ENCODE measurements around the gene RNF38. TPM values are rescaled to one million over a fixed set of nuclear protein-coding genes. Genes with fewer than 3 reads are reported as not detected.

Gene RNF38
- polyA plus RNA-seq, 3 donors, result 11.3 to 33.2 (median 13.6) TPM

DNA sequence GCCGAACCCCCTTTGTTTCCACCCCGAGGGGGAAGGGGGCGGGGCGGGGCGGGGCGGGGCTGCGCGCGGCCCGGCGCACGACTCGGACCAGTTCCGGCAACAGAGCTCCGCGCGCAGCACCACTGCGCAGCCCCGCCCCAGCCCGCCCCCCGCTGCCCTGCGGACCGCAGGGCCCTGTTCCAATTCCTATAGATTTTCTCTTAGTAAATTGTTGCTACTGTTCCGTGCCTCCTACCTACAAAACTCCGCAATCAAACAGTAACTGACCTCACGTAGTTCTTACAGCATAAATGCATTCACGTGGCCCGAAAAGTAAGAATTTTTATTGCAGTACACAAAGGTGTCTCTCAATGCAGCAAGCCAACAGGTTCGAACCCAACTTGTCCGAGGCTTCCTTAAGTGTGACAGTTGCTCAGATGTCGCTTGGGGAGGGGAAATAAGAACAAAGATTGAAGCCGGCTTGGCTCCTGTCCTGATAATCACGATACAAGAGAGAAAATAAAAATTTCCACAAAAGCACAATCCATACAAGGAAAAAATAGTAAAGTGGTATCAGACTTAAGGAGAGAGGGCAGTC is 1.2 kb upstream of the RNF38 start:
- H3K27me3 Mint-ChIP-seq (ENCODE audit: low read depth in 3 of 3), result no peaks in the 10 kb centered on the region

DNA sequence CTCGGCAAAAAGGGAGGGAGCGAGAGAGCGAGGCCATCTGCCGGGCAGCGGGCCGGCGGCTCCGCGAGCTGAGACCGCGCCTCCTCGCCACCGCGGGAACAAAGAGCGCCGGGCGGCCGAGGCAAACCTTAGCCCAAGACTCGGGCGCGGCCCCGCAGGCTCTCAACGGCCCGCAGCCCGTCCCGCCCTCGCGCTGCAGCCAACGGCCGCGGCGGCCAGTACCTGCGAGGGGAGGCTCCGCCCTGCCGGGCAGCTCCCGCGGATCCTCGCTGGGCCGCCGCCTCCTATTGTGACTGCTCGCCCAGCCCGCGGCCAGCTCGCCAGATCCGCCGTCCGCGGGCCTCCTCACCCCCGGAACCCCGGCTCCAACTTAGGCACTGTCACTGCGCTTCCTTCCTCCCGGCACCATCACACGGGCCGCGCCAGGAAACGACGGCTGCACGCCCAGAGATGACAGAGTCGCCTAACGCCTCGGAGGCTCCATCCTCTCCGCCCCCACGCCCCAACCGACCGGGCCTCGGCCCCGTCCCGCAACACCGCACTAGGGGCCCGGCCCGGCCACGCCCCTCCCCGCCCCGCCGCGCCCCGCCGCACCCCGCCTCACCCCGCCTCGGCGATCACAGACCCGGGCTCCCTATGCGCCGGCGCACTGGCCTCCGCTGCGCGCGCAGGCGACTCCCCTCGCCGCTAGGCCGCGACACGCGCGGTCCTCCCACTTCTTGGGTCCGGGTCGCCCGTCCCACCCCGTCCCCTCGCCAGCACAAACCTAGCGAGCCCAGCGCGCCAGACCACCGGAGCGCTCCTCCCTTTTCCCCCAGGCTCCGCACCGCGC is 479 bp upstream of the RNF38 start:
- H3K9me3 ChIP-seq (replicated peaks in 1 of 2; ENCODE audit: control insufficient read depth in 1 of 2, insufficient read depth in 1 of 2, low read length in 2 of 2), result no peaks in the 10 kb centered on the region
- peak overlapping the region; percentile 88 for H3K9ac ChIP-seq (ENCODE audit: insufficient read depth, low read length, poor library complexity, severe bottlenecking)
- peaks cover 0 to 10% of the 10 kb centered on the region in 2 donors for H3K36me3 ChIP-seq (replicated peaks in 1 of 2; ENCODE audit: control insufficient read depth in 1 of 2, insufficient read depth in 2 of 2, low read length in 2 of 2)
- peaks cover 24 to 25% of the 10 kb centered on the region in 2 donors for H3K4me1 ChIP-seq (ENCODE audit: control insufficient read depth in 1 of 2, insufficient read depth in 2 of 2, low read length in 2 of 2)
- Mint-ChIP-seq H3K9me3 (peaks cover 0 to 3% (median 0%) of the 10 kb centered on the region in 7 donors), H3K4me3 (peak overlapping the region; percentile 90 to 91), H3K4me1 (peaks cover 34% of the 10 kb centered on the region), H3K27ac (peak overlapping the region; percentile 88 to 97 (median 96)), H3K36me3 (peaks cover 7 to 10% of the 10 kb centered on the region in 2 donors), H3K27me3 (ENCODE audit: low read depth in 3 of 3) (no peaks in the 10 kb centered on the region)
- H4K20me1 ChIP-seq (ENCODE audit: insufficient read depth, low read length), result peaks cover 49% of the 10 kb centered on the region
- peak overlapping the region; percentile 66 to 91 (median 84) for H3K4me3 ChIP-seq (replicated peaks in 1 of 3; ENCODE audit: low read depth in 2 of 3, low read length in 3 of 3)
- peak overlapping the region; percentile 75 to 91 for H3K27ac ChIP-seq (ENCODE audit: low read depth in 1 of 2, low read length in 2 of 2)
- peak overlapping the region; percentile 92 for H2AFZ ChIP-seq (ENCODE audit: insufficient read depth, low read depth, low read length, poor library complexity, severe bottlenecking)
- WGBS (ENCODE audit: insufficient coverage), result under 1% methylated on average over 94 of the region's 111 CpGs
- peak; percentile 81 to 86 (median 85) for DNase-seq
- peak overlapping the region; percentile 73 for H3K4me2 ChIP-seq (replicated peaks; ENCODE audit: extremely low read depth, low read length, poor library complexity, severe bottlenecking)
- TF ChIP-seq, protein P1, sequence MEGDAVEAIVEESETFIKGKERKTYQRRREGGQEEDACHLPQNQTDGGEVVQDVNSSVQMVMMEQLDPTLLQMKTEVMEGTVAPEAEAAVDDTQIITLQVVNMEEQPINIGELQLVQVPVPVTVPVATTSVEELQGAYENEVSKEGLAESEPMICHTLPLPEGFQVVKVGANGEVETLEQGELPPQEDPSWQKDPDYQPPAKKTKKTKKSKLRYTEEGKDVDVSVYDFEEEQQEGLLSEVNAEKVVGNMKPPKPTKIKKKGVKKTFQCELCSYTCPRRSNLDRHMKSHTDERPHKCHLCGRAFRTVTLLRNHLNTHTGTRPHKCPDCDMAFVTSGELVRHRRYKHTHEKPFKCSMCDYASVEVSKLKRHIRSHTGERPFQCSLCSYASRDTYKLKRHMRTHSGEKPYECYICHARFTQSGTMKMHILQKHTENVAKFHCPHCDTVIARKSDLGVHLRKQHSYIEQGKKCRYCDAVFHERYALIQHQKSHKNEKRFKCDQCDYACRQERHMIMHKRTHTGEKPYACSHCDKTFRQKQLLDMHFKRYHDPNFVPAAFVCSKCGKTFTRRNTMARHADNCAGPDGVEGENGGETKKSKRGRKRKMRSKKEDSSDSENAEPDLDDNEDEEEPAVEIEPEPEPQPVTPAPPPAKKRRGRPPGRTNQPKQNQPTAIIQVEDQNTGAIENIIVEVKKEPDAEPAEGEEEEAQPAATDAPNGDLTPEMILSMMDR (IDR thresholded peaks at IDR 0.05), result no peak
- peaks cover 82% of the 10 kb centered on the region for H3K79me2 ChIP-seq (ENCODE audit: insufficient read depth, low read length)
- H3K27me3 ChIP-seq (ENCODE audit: control insufficient read depth in 2 of 2, insufficient read depth in 2 of 2, low read length in 2 of 2), result no peaks in the 10 kb centered on the region
- intact Hi-C loops (cut with micrococcal nuclease), result loop anchor here (2.0 to 5.0 kb wide), 4 partner anchors 87 to 1067 kb away; partner anchors contain the start of genes MELK (in 1 of the 2) and ZBTB5 (in 1 of the 2)

More for the DNA sequence above, 1.2 kb upstream of the RNF38 start:
- peak overlapping the region; percentile 73 for H3K4me2 ChIP-seq (replicated peaks; ENCODE audit: extremely low read depth, low read length, poor library complexity, severe bottlenecking)
- peaks cover 0 to 3% of the 10 kb centered on the region in 2 donors for H3K36me3 ChIP-seq (replicated peaks in 1 of 2; ENCODE audit: control insufficient read depth in 1 of 2, insufficient read depth in 2 of 2, low read length in 2 of 2)
- peak overlapping the region; percentile 88 for H3K9ac ChIP-seq (ENCODE audit: insufficient read depth, low read length, poor library complexity, severe bottlenecking)
- H2AFZ ChIP-seq (ENCODE audit: insufficient read depth, low read depth, low read length, poor library complexity, severe bottlenecking), result peak overlapping the region; percentile 92
- Mint-ChIP-seq H3K4me3 (peak overlapping the region; percentile 90 to 91), H3K36me3 (peaks cover 4 to 8% of the 10 kb centered on the region in 2 donors), H3K4me1 (peaks cover 30% of the 10 kb centered on the region), H3K9me3 (peaks cover 0 to 3% (median 0%) of the 10 kb centered on the region in 7 donors), H3K27ac (peak overlapping the region; percentile 84 to 96 (median 88))
- intact Hi-C loops (cut with micrococcal nuclease), result loop anchor here (2.0 to 5.0 kb wide), 4 partner anchors 86 to 1066 kb away; partner anchors contain the start of genes MELK (in 1 of the 2) and ZBTB5 (in 1 of the 2)
- H3K4me1 ChIP-seq (ENCODE audit: control insufficient read depth in 1 of 2, insufficient read depth in 2 of 2, low read length in 2 of 2), result peaks cover 24 to 25% of the 10 kb centered on the region in 2 donors
- peak overlapping the region; percentile 75 to 91 for H3K27ac ChIP-seq (ENCODE audit: low read depth in 1 of 2, low read length in 2 of 2)
- TF ChIP-seq, protein P1 (IDR thresholded peaks at IDR 0.05), result no peak
- H3K9me3 ChIP-seq (replicated peaks in 1 of 2; ENCODE audit: control insufficient read depth in 1 of 2, insufficient read depth in 1 of 2, low read length in 2 of 2), result no peaks in the 10 kb centered on the region
- H3K4me3 ChIP-seq (replicated peaks in 1 of 3; ENCODE audit: low read depth in 2 of 3, low read length in 3 of 3), result peak overlapping the region; percentile 66 to 91 (median 84)
- H3K27me3 ChIP-seq (ENCODE audit: control insufficient read depth in 2 of 2, insufficient read depth in 2 of 2, low read length in 2 of 2), result no peaks in the 10 kb centered on the region
- peaks cover 46% of the 10 kb centered on the region for H4K20me1 ChIP-seq (ENCODE audit: insufficient read depth, low read length)
- peak; percentile 71 to 75 (median 72) for DNase-seq
- WGBS (ENCODE audit: insufficient coverage), result 0% methylated on average over 23 of the region's 33 CpGs
- H3K79me2 ChIP-seq (ENCODE audit: insufficient read depth, low read length), result peaks cover 76% of the 10 kb centered on the region

Measured in CD14-positive monocyte (primary cell).